Measurements from ENCODE around the gene ZBTB25.

The ZBTB25 gene

GRCh38 chr14:64400829-64401459 lies 102.7 kb downstream of the ZBTB25 start (continued):
- no peak for TF ChIP-seq CSRNP3 (CRISPR knock-in tag; IDR thresholded peaks at IDR 0.05)
- TF ChIP-seq CSDC2 (CRISPR knock-in tag; IDR thresholded peaks at IDR 0.05) = no peak
- no peak for TF ChIP-seq POU6F1 (CRISPR knock-in tag; IDR thresholded peaks at IDR 0.05; ENCODE audit: borderline replicate concordance, low read depth)
- TF ChIP-seq OSR1 (CRISPR knock-in tag; IDR thresholded peaks at IDR 0.05) = no peak
- TF ChIP-seq ESRRG (CRISPR knock-in tag; IDR thresholded peaks at IDR 0.05) = no peak
- no peak for TF ChIP-seq TSHZ2 (CRISPR knock-in tag; IDR thresholded peaks at IDR 0.05)
- TF ChIP-seq ISL1 (CRISPR knock-in tag; IDR thresholded peaks at IDR 0.05) = no peak
